GM12878 (cell line): ENCODE data around the gene SLC9A8. TPM values are rescaled to one million over a fixed set of nuclear protein-coding genes. Genes with fewer than 3 reads are reported as not detected.

Source experiments
- CHD1 ChIP-seq: IDR thresholded peaks from 2 replicates; pipeline ENCODE4 v1.6.1; 2012; ENCODE audit warnings: low read depth, low read length, improper control_type of control experiment
- CHD4 ChIP-seq: fragments of 200-600 bp; sonication (generic); IDR thresholded peaks from 2 replicates; pipeline ENCODE4 v1.6.1; 2016; ENCODE audit warnings: mild to moderate bottlenecking
- E2F4 ChIP-seq: IDR thresholded peaks from 2 replicates; pipeline ENCODE4 v1.6.1; 2012; ENCODE audit warnings: low read depth, low read length, improper control_type of control experiment
- ESRRA ChIP-seq: IDR thresholded peaks from 2 replicates; pipeline ENCODE4 v1.6.1; 2012; ENCODE audit warnings: mild to moderate bottlenecking, low read length, improper control_type of control experiment
- NKRF ChIP-seq: fragments of 450-650 bp; conservative IDR thresholded peaks from 2 replicates; pipeline ENCODE4 v1.6.1; 2017; ENCODE audit warnings: mild to moderate bottlenecking, moderate library complexity
- PML ChIP-seq: IDR thresholded peaks from 2 replicates; pipeline ENCODE4 v1.6.1; 2012; ENCODE audit warnings: low read length, inconsistent platforms
- TCF7 ChIP-seq: IDR thresholded peaks from 2 replicates; pipeline ENCODE4 v1.6.1; 2014; ENCODE audit warnings: antibody characterized with exemption, borderline replicate concordance
- ZBTB4 ChIP-seq: fragments of 450-650 bp; formaldehyde crosslinking; IDR thresholded peaks from 2 replicates; pipeline ENCODE4 v1.4.0; 2022; ENCODE audit warnings: mild to moderate bottlenecking, moderate library complexity
- ZNF24 ChIP-seq: fragments of 450-650 bp; IDR thresholded peaks from 2 replicates; pipeline ENCODE4 v1.6.1; 2017; ENCODE audit warnings: antibody characterized with exemption, mild to moderate bottlenecking
- ZNF622 ChIP-seq: fragments of 450-650 bp; IDR thresholded peaks from 2 replicates; pipeline ENCODE4 v1.6.1; 2017; ENCODE audit warnings: mild to moderate bottlenecking, inconsistent platforms
- polyA plus RNA-seq, 11 experiments: library from polyadenylated mRNA; depleted of rRNA in 4 of 11; unstranded in 6 of 11; stranded (reverse) in 5 of 11; fragments of >200 nt; fragmentation: Nextera tagmentation in 4 of 11; fragmentation: Illumina TruSeq in 1 of 11; extraction: Ambion mirVana in 4 of 11; extraction: Trizol in 1 of 11; gene quantifications; 1 replicate in 1 of 11; 2 replicates in 10 of 11; pipeline versions ENCODE4 v1.2.1 to v1.2.3, GENCODE V29; 2011 to 2016; ENCODE audit warnings: inconsistent platforms in 2 of 11, missing spikeins in 2 of 11, low read depth in 1 of 11
- total RNA-seq, 4 experiments: library from RNA; depleted of rRNA in 3 of 4; stranded (reverse); fragments of >200 nt in 3 of 4; fragmentation: Illumina TruSeq in 1 of 4; extraction: Trizol in 1 of 4; gene quantifications; 2 replicates each; pipeline versions ENCODE4 v1.2.1 to v1.2.3, GENCODE V29; 2013 to 2021
- TF ChIP-seq, protein P1 (sequence below): fragments of 150-350 bp; IDR thresholded peaks from 2 replicates; pipeline ENCODE4 v1.6.1; 2014; ENCODE audit warnings: mild to moderate bottlenecking, low read depth, low read length
- TF ChIP-seq, protein P2 (sequence below): fragments of 450-650 bp; IDR thresholded peaks from 2 replicates; pipeline ENCODE4 v1.6.1; 2017; ENCODE audit warnings: borderline replicate concordance
- TF ChIP-seq, protein P3 (sequence below): IDR thresholded peaks from 2 replicates; pipeline ENCODE4 v1.6.1; 2011; ENCODE audit warnings: borderline replicate concordance, low read depth, mild to moderate bottlenecking, moderate library complexity, mixed read lengths, low read length; ENCODE audit not compliant: insufficient read depth; ENCODE audit errors: extremely low read length

SLC9A8 gene
- total and polyA plus RNA-seq, 10 of the 15 experiments (the other 5 are each of a cell fraction or from before 2014, with no cell fraction given): 0.40 to 15.5 (median 6.5) TPM

DNA sequence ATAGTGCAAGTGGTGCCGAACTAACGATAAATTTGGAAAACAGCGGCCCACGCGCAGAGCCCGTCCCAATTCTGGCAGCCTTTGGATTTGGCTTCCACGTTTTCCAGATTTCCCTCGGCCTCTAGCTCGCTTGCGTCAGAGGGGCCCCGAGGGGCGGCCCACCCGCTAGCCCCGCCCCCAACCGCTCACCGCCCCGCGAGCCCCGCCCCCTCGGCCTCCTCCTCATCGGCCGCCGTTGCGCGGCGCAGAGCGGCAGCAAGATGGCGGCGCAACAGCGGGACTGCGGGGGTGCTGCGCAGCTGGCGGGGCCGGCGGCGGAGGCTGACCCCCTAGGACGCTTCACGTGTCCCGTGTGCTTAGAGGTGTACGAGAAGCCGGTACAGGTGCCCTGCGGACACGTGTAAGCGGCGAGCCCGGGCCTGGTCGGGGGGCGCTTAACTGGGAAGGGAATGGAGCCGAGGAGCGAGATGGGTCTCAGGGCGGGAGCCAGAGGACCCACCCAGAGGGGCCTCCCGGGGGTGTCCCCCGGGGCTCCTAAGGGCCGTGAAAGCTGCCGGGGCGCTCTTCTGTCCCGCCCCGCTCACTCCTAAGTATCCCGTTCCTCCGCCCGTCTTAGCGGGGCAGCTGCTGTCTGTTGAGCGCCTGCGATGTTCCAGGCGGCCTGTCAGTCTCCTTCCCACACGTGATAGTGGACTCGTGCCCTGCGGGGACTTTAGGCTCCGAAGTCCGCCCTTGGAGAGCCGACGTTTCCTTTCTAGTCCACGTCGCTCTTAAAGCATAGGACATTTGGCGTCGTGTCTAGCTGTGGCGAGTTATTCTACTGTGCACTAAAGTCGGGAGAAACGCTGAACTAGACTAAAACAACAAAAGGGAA is 123.8 kb downstream of the SLC9A8 start, which contains the start of gene RNF114 (continued):
- TF ChIP-seq NKRF (peak; percentile 87), CHD1 (peak; percentile 70; the same call in 1 of the 2 replicates), ESRRA (no peak), PML (0 out of 2 replicates have a peak, but pooled peaks have one; percentile 52), TCF7 (no peak), E2F4 (no peak), CHD4 (no peak), ZNF24 (peak; percentile 47; the same call in 1 of the 2 replicates), ZNF622 (no peak), ZBTB4 (CRISPR knock-in tag) (no peak)
- TF ChIP-seq, protein P1, sequence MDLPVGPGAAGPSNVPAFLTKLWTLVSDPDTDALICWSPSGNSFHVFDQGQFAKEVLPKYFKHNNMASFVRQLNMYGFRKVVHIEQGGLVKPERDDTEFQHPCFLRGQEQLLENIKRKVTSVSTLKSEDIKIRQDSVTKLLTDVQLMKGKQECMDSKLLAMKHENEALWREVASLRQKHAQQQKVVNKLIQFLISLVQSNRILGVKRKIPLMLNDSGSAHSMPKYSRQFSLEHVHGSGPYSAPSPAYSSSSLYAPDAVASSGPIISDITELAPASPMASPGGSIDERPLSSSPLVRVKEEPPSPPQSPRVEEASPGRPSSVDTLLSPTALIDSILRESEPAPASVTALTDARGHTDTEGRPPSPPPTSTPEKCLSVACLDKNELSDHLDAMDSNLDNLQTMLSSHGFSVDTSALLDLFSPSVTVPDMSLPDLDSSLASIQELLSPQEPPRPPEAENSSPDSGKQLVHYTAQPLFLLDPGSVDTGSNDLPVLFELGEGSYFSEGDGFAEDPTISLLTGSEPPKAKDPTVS: 0 out of 2 replicates have a peak, but pooled peaks have one; percentile 6
- TF ChIP-seq, protein P2, sequence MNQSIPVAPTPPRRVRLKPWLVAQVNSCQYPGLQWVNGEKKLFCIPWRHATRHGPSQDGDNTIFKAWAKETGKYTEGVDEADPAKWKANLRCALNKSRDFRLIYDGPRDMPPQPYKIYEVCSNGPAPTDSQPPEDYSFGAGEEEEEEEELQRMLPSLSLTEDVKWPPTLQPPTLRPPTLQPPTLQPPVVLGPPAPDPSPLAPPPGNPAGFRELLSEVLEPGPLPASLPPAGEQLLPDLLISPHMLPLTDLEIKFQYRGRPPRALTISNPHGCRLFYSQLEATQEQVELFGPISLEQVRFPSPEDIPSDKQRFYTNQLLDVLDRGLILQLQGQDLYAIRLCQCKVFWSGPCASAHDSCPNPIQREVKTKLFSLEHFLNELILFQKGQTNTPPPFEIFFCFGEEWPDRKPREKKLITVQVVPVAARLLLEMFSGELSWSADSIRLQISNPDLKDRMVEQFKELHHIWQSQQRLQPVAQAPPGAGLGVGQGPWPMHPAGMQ: no peak
- TF ChIP-seq, protein P3, sequence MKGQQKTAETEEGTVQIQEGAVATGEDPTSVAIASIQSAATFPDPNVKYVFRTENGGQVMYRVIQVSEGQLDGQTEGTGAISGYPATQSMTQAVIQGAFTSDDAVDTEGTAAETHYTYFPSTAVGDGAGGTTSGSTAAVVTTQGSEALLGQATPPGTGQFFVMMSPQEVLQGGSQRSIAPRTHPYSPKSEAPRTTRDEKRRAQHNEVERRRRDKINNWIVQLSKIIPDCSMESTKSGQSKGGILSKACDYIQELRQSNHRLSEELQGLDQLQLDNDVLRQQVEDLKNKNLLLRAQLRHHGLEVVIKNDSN: peak; percentile 4
